PC-3 (cell line): ENCODE results near the gene ST6GALNAC5. TPM values are rescaled to one million over a fixed set of nuclear protein-coding genes. Genes with fewer than 3 reads are reported as not detected.

ENCODE experiments used
- ATAC-seq: fragments of 200-7000 bp; cut with Tn5 transposase; 2 replicates; pipeline ENCODE4 v1.9.1; 2020; ENCODE audit warnings: mild to moderate bottlenecking, moderate library complexity
- BruUV-seq: library from RNA; stranded (reverse); fragments of 400-500 nt; replicated peaks from 2 replicates; lab custom pipeline; 2021; lab: Mats Ljungman, UMichigan
- CTCF ChIA-PET: fragments of 300-600 bp; sonication (Branson Sonifier 250); formaldehyde crosslinking; loops from one replicate; lab custom pipeline; 2022; ENCODE audit warnings: antibody characterized with exemption; lab: Charles Lee
- POLR2A ChIA-PET: fragments of 300-600 bp; sonication (Branson Sonifier 250); formaldehyde crosslinking; loops from one replicate; lab custom pipeline; 2022; ENCODE audit warnings: antibody characterized with exemption; ENCODE audit not compliant: unreplicated experiment; lab: Charles Lee
- DNase-seq: peaks from one replicate; pipeline ENCODE4 v3.0.0-alpha.2; 2015
- H2AFZ ChIP-seq: fragments of 300-600 bp; sonication (generic); 2 replicates; pipeline ENCODE4 v1.6.0; 2016; ENCODE audit warnings: antibody characterized with exemption, low read length
- H3F3A ChIP-seq: fragments of 300-600 bp; sonication (generic); one replicate; pipeline ENCODE4 v1.6.0; 2017; ENCODE audit warnings: antibody characterized with exemption, low read length, control low read depth, mild to moderate bottlenecking; ENCODE audit not compliant: unreplicated experiment
- H3K27ac ChIP-seq: fragments of 300-600 bp; sonication (generic); 2 replicates; pipeline ENCODE4 v1.5.1; 2016; ENCODE audit warnings: mild to moderate bottlenecking, low read length
- H3K27me3 ChIP-seq: fragments of 300-600 bp; sonication (generic); 2 replicates; pipeline ENCODE4 v1.6.1; 2016; ENCODE audit warnings: low read length, mixed read lengths
- H3K36me3 ChIP-seq: fragments of 300-600 bp; sonication (generic); 2 replicates; pipeline ENCODE4 v1.6.1; 2016; ENCODE audit warnings: low read depth, mixed run types, low read length, mixed read lengths
- H3K4me1 ChIP-seq: fragments of 300-600 bp; sonication (generic); 2 replicates; pipeline ENCODE4 v1.5.1; 2016; ENCODE audit warnings: low read length; ENCODE audit not compliant: insufficient read depth
- H3K4me2 ChIP-seq: fragments of 300-600 bp; sonication (generic); 2 replicates; pipeline ENCODE4 v1.6.0; 2016; ENCODE audit warnings: low read length
- H3K4me3 ChIP-seq: fragments of 300-600 bp; sonication (generic); 2 replicates; pipeline ENCODE4 v1.5.1; 2016; ENCODE audit warnings: mild to moderate bottlenecking, low read length, mixed read lengths
- H3K79me2 ChIP-seq: fragments of 300-600 bp; sonication (generic); 2 replicates; pipeline ENCODE4 v1.6.1; 2017; ENCODE audit warnings: low read length, mixed read lengths
- H3K9ac ChIP-seq: fragments of 300-600 bp; sonication (generic); 2 replicates; pipeline ENCODE4 v1.6.0; 2016; ENCODE audit warnings: mild to moderate bottlenecking, low read length
- H3K9me2 ChIP-seq: fragments of 300-600 bp; sonication (generic); replicated peaks from 2 replicates; pipeline ENCODE4 v1.6.1; 2016; ENCODE audit warnings: mixed run types, low read length, mixed read lengths
- H3K9me3 ChIP-seq: fragments of 300-600 bp; sonication (generic); 2 replicates; pipeline ENCODE4 v1.6.1; 2016; ENCODE audit warnings: low read length, mixed read lengths
- H4K20me1 ChIP-seq: fragments of 300-600 bp; sonication (generic); 2 replicates; pipeline ENCODE4 v1.6.1; 2016; ENCODE audit warnings: low read length, mixed read lengths
- EZH2 ChIP-seq: fragments of 300-600 bp; sonication (generic); IDR thresholded peaks from one replicate; pipeline ENCODE4 v1.6.1; 2017; ENCODE audit warnings: antibody characterized with exemption, mild to moderate bottlenecking, low read length; ENCODE audit not compliant: unreplicated experiment
- EZH2phosphoT487 ChIP-seq: fragments of 300-600 bp; sonication (generic); IDR thresholded peaks from 2 replicates; pipeline ENCODE4 v1.6.1; 2018; ENCODE audit warnings: mild to moderate bottlenecking, antibody characterized with exemption, low read length, borderline replicate concordance
- intact Hi-C: fragments of 100-400 bp; cut with micrococcal nuclease; formaldehyde crosslinking; loops from 2 replicates; pipeline ENCODE4 v1.9.0; 2023
- total RNA-seq: library from RNA; depleted of rRNA; stranded (reverse); fragments of >200 nt; gene quantifications from 2 replicates; pipeline ENCODE4 v1.2.3, GENCODE V29; 2014
- TF ChIP-seq, protein P1 (sequence below): fragments of 300-600 bp; sonication (generic); conservative IDR thresholded peaks from 2 replicates; pipeline ENCODE4 v1.5.1; 2017; ENCODE audit warnings: antibody characterized with exemption, low read depth, mild to moderate bottlenecking, low read length

Gene ST6GALNAC5
- total RNA-seq, 1 experiment from 2014 or later = 0.36 TPM

DNA sequence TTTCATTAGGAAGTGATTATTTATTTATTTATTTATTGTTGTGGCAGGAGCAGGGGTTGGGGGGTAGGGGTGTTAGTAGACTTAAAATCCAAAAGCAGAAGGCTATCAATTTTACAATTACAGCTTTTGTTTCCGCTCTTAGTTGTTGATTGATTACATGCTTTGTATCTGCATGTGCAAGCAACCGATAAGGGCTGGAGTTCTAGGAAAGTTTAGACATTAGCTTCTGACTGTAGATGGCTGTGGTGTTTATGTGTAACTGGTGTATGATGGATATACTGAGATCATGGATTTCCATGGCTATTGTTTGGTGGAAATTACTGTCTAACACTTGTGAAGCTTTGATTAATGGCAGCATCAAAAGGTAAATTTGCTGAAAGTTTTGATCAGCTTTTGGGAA, 2.8 kb downstream of the ST6GALNAC5 start:
- TF ChIP-seq, protein P1, sequence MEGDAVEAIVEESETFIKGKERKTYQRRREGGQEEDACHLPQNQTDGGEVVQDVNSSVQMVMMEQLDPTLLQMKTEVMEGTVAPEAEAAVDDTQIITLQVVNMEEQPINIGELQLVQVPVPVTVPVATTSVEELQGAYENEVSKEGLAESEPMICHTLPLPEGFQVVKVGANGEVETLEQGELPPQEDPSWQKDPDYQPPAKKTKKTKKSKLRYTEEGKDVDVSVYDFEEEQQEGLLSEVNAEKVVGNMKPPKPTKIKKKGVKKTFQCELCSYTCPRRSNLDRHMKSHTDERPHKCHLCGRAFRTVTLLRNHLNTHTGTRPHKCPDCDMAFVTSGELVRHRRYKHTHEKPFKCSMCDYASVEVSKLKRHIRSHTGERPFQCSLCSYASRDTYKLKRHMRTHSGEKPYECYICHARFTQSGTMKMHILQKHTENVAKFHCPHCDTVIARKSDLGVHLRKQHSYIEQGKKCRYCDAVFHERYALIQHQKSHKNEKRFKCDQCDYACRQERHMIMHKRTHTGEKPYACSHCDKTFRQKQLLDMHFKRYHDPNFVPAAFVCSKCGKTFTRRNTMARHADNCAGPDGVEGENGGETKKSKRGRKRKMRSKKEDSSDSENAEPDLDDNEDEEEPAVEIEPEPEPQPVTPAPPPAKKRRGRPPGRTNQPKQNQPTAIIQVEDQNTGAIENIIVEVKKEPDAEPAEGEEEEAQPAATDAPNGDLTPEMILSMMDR = no peak
- no peak for TF ChIP-seq EZH2phosphoT487
- TF ChIP-seq EZH2 = no peak
- ATAC-seq = no peak
- intact Hi-C loops = no loop called here

DNA sequence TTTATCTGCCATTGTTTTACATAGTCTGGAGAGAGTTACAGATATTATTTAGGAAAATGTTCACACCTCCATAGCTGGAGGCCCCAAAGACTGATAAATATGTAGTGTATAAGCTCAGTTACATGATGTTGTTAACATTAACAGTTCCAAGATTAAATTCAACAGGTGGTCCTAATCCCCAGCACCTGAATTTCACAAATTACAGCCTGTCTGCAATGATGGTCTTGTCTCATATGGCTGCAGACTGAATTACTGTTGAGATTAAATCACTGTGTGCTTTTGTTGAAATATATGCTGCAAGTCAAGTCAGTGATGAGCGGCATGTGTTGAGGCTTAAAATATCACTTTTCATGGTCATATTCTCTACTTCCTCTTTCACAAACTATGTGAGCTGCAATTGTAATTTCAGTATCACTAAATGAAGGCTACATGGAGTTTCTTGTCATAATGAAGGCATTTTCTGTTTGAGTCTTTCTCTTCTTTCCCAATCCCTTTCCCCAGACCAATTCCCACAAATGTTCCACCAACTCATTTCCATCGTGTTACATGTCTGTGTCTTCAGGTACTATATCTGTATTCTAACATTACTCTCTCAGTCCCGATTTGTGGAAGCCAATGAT, 4.2 kb downstream of the ST6GALNAC5 start:
- no peak for DNase-seq
- H3K9ac ChIP-seq = no peak overlapping the region
- no peaks in the 10 kb centered on the region for H3K9me3 ChIP-seq
- ChIA-PET CTCF (no interaction called here), POLR2A (no interaction called here)
- H3K79me2 ChIP-seq = no peaks in the 10 kb centered on the region
- no peaks in the 10 kb centered on the region for H3K9me2 ChIP-seq
- no peak for ATAC-seq
- H3K27ac ChIP-seq = no peak overlapping the region
- intact Hi-C loops = no loop called here
- no peak overlapping the region for H3K4me2 ChIP-seq
- no peak overlapping the region for H2AFZ ChIP-seq
- H3K4me1 ChIP-seq = peaks cover 11% of the 10 kb centered on the region
- no TSS peak for BruUV-seq
- H3K4me3 ChIP-seq = no peak overlapping the region
- H3K36me3 ChIP-seq = no peaks in the 10 kb centered on the region
- TF ChIP-seq EZH2phosphoT487 = no peak
- peaks cover 44% of the 10 kb centered on the region for H3K27me3 ChIP-seq
- H4K20me1 ChIP-seq = no peaks in the 10 kb centered on the region
- H3F3A ChIP-seq = no peaks in the 10 kb centered on the region

More for the DNA sequence above, 2.8 kb downstream of the ST6GALNAC5 start:
- CTCF ChIA-PET = no interaction called here
- Histone ChIP-seq H3K79me2 (no peaks in the 10 kb centered on the region), H2AFZ (no peak overlapping the region), H3K4me1 (peaks cover 11% of the 10 kb centered on the region), H3K27me3 (peaks cover 58% of the 10 kb centered on the region), H3K9ac (no peak overlapping the region), H3K27ac (no peak overlapping the region), H3F3A (no peaks in the 10 kb centered on the region), H3K4me3 (no peak overlapping the region), H3K36me3 (no peaks in the 10 kb centered on the region), H3K9me2 (no peaks in the 10 kb centered on the region), H3K9me3 (no peaks in the 10 kb centered on the region), H4K20me1 (no peaks in the 10 kb centered on the region), H3K4me2 (no peak overlapping the region)
- no TSS peak for BruUV-seq
- POLR2A ChIA-PET = no interaction called here
- no peak for DNase-seq

DNA sequence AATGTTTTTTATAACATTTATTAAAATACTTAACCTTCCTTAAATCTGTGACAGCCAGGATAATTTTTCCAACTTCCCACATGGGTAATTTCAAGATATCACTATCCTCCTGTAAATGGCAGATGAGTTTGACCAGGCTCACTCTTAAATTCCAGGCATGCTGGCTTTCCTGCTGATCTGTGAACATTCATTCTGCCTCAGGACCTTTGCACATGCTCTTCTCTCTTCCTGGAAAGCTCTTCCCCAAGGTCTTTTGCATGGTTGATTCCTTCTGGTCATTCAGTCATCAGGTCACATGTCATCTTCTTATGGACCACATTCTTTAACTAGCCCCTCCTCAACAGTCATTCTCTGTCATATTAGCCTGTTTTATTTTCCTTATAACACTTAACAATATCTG, 5.7 kb downstream of the ST6GALNAC5 start:
- intact Hi-C loops = no loop called here
- Histone ChIP-seq H3K36me3 (no peaks in the 10 kb centered on the region), H3K9ac (no peak overlapping the region), H3K4me1 (peaks cover 1% of the 10 kb centered on the region; the same call in 1 of the 2 replicates), H3K27ac (no peak overlapping the region), H3K9me2 (no peaks in the 10 kb centered on the region), H4K20me1 (no peaks in the 10 kb centered on the region), H2AFZ (no peak overlapping the region), H3K4me2 (no peak overlapping the region), H3K4me3 (no peak overlapping the region), H3K79me2 (no peaks in the 10 kb centered on the region), H3K9me3 (no peaks in the 10 kb centered on the region), H3K27me3 (peaks cover 31% of the 10 kb centered on the region), H3F3A (no peaks in the 10 kb centered on the region)
- ATAC-seq (no peak), DNase-seq (no peak)
- CTCF ChIA-PET = no interaction called here
- POLR2A ChIA-PET = no interaction called here
- TF ChIP-seq EZH2phosphoT487 (no peak), EZH2 (no peak)
- TF ChIP-seq, protein P1 = no peak
- BruUV-seq = no TSS peak
